GM12892 (cell line): ENCODE data around the gene NFAT5.

ENCODE experiments used
- POLR2A ChIP-seq: IDR thresholded peaks from 2 replicates; pipeline ENCODE4 v1.6.1; 2011; ENCODE audit warnings: low read depth, low read length, control low read depth
- POLR2AphosphoS5 ChIP-seq: IDR thresholded peaks from 2 replicates; pipeline ENCODE4 v1.6.1; 2011; ENCODE audit warnings: low read depth, low read length, control low read depth

DNA sequence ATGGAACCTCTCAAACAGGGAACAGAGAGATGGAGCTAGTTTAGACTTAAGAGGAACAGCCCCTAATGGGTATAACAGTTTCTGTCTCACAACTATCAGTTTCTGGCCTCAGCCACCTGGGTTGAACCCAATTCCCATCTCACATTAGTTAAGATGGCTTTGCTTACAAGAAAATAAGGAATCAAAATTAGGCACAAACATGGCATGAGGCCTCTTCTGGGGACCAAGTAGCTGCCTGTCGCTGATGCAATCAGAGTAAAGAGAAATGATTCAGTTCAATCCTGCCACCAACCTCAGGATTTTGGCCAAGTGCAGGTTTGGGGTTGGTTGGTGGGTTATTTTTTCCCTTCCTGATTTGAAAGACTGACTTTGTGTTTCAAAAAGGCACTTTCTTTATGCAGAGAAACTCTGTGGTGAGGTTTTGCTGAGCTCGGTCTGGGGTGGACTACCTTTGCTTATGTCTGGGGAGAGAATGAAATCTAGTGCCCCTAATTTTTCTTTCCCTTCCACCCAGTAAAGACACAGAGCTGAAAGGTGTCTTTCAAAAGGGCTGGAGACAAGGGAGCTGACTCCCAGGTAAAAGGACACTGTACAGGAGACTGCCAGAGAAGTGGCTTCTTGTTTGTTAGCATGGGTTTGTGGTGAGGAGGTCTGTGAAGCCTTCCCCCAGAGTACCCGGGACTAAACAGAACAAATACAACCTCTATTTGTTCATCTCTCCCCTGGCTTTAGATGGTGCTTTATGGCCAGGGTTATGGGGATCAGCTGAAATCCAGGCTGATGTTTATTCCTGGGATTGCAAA is 44.8 kb upstream of the NFAT5 start:
- no peak for TF ChIP-seq POLR2AphosphoS5
- TF ChIP-seq POLR2A, result no peak
